Measurements from ENCODE around the gene TPST2. TPM values are rescaled to one million over a fixed set of nuclear protein-coding genes. Genes with fewer than 3 reads are reported as not detected.

The TPST2 gene
- total and polyA plus RNA-seq, 2 of the 4 experiments (the other 2 are of a cell fraction) = 42.5 to 63.6 TPM

GRCh38 chr22:26574001-26574723 lies 15.8 kb downstream of the TPST2 start:
- Histone ChIP-seq H3K4ac (ENCODE audit: low read depth, low read length) (no peak overlapping the region), H3K4me2 (ENCODE audit: low read depth, low read length) (no peak overlapping the region), H3K9me3 (ENCODE audit: control insufficient read depth, insufficient read depth, low read length) (no peaks in the 10 kb centered on the region), H3K9ac (ENCODE audit: low read depth, low read length) (no peak overlapping the region), H2AFZ (replicated peaks; ENCODE audit: low read length, poor library complexity) (no peak overlapping the region), H2BK5ac (ENCODE audit: low read depth, low read length, poor library complexity, severe bottlenecking) (no peak overlapping the region), H4K5ac (ENCODE audit: low read depth, low read length) (no peak overlapping the region), H3K56ac (ENCODE audit: extremely low read depth, insufficient read depth, low read length) (no peak overlapping the region), H4K20me1 (ENCODE audit: insufficient read depth, low read length) (peaks cover 38% of the 10 kb centered on the region), H3K79me1 (ENCODE audit: low read depth in 1 of 2, low read length in 2 of 2) (peaks cover 39 to 89% of the 10 kb centered on the region in 2 experiments), H3K9me1 (ENCODE audit: insufficient read depth, low read length) (peaks cover 19% of the 10 kb centered on the region), H3K4me1 (ENCODE audit: control insufficient read depth, insufficient read depth, low read length) (peaks cover 6% of the 10 kb centered on the region), H2BK15ac (ENCODE audit: low read depth, low read length) (no peak overlapping the region), H2AK9ac (replicated peaks; ENCODE audit: low read depth, low read length, poor library complexity) (no peak overlapping the region), H3K4me3 (ENCODE audit: insufficient read depth, low read depth, low read length) (no peak overlapping the region), H3K23ac (ENCODE audit: low read depth, low read length) (no peak overlapping the region), H2BK120ac (ENCODE audit: low read depth, low read length) (no peak overlapping the region), H4K8ac (ENCODE audit: low read depth in 2 of 2, low read length in 2 of 2) (no peak overlapping the region), H3K14ac (replicated peaks; ENCODE audit: low read depth, low read length) (no peak overlapping the region), H3K27me3 (ENCODE audit: control insufficient read depth, insufficient read depth, low read length) (no peaks in the 10 kb centered on the region), H3K18ac (ENCODE audit: low read depth, low read length) (no peak overlapping the region), H2BK20ac (ENCODE audit: low read depth, low read length) (no peak overlapping the region), H2AK5ac (ENCODE audit: low read depth, low read length) (no peak overlapping the region), H3K36me3 (ENCODE audit: control insufficient read depth, insufficient read depth, low read length) (no peaks in the 10 kb centered on the region), H3K27ac (ENCODE audit: insufficient read depth, low read length) (no peak overlapping the region), H4K91ac (ENCODE audit: insufficient read depth, low read depth, low read length) (no peak overlapping the region)
- ATAC-seq (ENCODE audit: low read depth) = no peak
- POLR2A ChIA-PET (ENCODE audit: unreplicated experiment) = no interaction called here
- CTCF ChIA-PET = no interaction called here
- TF ChIP-seq RFX5 (IDR thresholded peaks at IDR 0.05; ENCODE audit: low read depth, low read length) = no peak
- no peak for TF ChIP-seq BHLHE40 (IDR thresholded peaks at IDR 0.05; ENCODE audit: low read depth, low read length)
- no peak for TF ChIP-seq CHD1 (IDR thresholded peaks at IDR 0.05; ENCODE audit: low read depth, low read length)
- TF ChIP-seq SMC3 (IDR thresholded peaks at IDR 0.05; ENCODE audit: low read depth, low read length) = no peak
- TF ChIP-seq MAFK (IDR thresholded peaks at IDR 0.05; ENCODE audit: low read depth, low read length) = no peak
- TF ChIP-seq CEBPB (IDR thresholded peaks at IDR 0.05; ENCODE audit: low read depth, low read length) = no peak
- TF ChIP-seq RCOR1 (IDR thresholded peaks at IDR 0.05; ENCODE audit: insufficient replicate concordance, low read length) = no peak
- TF ChIP-seq MAZ (IDR thresholded peaks at IDR 0.05; ENCODE audit: borderline replicate concordance, low read depth, low read length) = no peak
- no peak for TF ChIP-seq POLR2A (IDR thresholded peaks at IDR 0.05; ENCODE audit: low read depth, low read length)
- no peak for TF ChIP-seq FOS (IDR thresholded peaks at IDR 0.05; ENCODE audit: low read depth, low read length)
- TF ChIP-seq CTCF (conservative IDR thresholded peaks at IDR 0.05; ENCODE audit: low read depth, low read length) = no peak
- TF ChIP-seq RAD21 (IDR thresholded peaks at IDR 0.05; ENCODE audit: low read length) = no peak
- TF ChIP-seq USF2 (IDR thresholded peaks at IDR 0.05; ENCODE audit: low read depth, low read length) = no peak
- TF ChIP-seq ELK1 (IDR thresholded peaks at IDR 0.05; ENCODE audit: borderline replicate concordance, low read depth, low read length) = no peak
- TF ChIP-seq MXI1 (IDR thresholded peaks at IDR 0.05; ENCODE audit: borderline replicate concordance, low read depth, low read length) = no peak
- TF ChIP-seq NFE2L2 (IDR thresholded peaks at IDR 0.05; ENCODE audit: low read depth, low read length) = no peak
- 100% methylated on average over 3 of the region's 7 CpGs; no CpG with 5 or more reads in 1 of the 2 experiments for WGBS, 2 experiments (ENCODE audit: extremely low coverage in 2 of 2, insufficient read length in 1 of 2)
- DNase-seq = no peak
- intact Hi-C loops (cut with micrococcal nuclease) = no loop called here
- dilution Hi-C loops (cut with HindIII; ENCODE audit: low sequenced_read_pairs, unreplicated experiment) = no loop called here
- in situ Hi-C loops (cut with MboI; ENCODE audit: low sequenced_read_pairs) = no loop called here
- no TSS peak for BruUV-seq (replicated peaks)
